K562 (cell line): ENCODE measurements around the gene CEBPE. TPM values are rescaled to one million over a fixed set of nuclear protein-coding genes. Genes with fewer than 3 reads are reported as not detected.
A peak's percentile ranks its signal among the peaks of the same experiment; 100 is the strongest.

ENCODE experiments used
- ATF4 ChIP-seq: fragments of 450-650 bp; formaldehyde crosslinking; IDR thresholded peaks from 2 replicates; pipeline ENCODE4 v1.4.0; 2022; ENCODE audit warnings: mild to moderate bottlenecking, moderate library complexity
- CREM ChIP-seq: IDR thresholded peaks from 2 replicates; pipeline ENCODE4 v1.6.1; 2014; ENCODE audit warnings: antibody characterized with exemption, low read depth
- ESRRA ChIP-seq: fragments of 450-650 bp; IDR thresholded peaks from 2 replicates; pipeline ENCODE4 v1.6.1; 2014; ENCODE audit warnings: low read depth, mild to moderate bottlenecking, moderate library complexity, borderline replicate concordance
- ESRRB ChIP-seq: fragments of 250-450 bp; sonication (Bioruptor Pico); IDR thresholded peaks from 2 replicates; pipeline ENCODE4 v1.5.0; 2020; ENCODE audit warnings: mild to moderate bottlenecking, moderate library complexity, borderline replicate concordance
- FOXP1 ChIP-seq: sonication (generic); formaldehyde crosslinking; IDR thresholded peaks from 2 replicates; pipeline ENCODE4 v1.8.0; 2022; ENCODE audit warnings: mild to moderate bottlenecking, missing genetic modification reagents
- GTF2F1 ChIP-seq: IDR thresholded peaks from 2 replicates; pipeline ENCODE4 v1.6.1; 2011; ENCODE audit warnings: low read depth, low read length, improper control_type of control experiment
- HDAC6 ChIP-seq: IDR thresholded peaks from 2 replicates; pipeline ENCODE4 v1.6.1; 2012; ENCODE audit warnings: low read depth, mild to moderate bottlenecking, control low read depth, inconsistent platforms, low read length, moderate library complexity
- HNRNPH1 ChIP-seq: fragments of 200-400 bp; formaldehyde crosslinking; optimal IDR thresholded peaks from 2 replicates; pipeline ENCODE3; 2017; ENCODE audit warnings: low read depth, mild to moderate bottlenecking, low read length, moderate library complexity
- JUNB ChIP-seq: fragments of 450-650 bp; formaldehyde crosslinking; conservative IDR thresholded peaks from 2 replicates; pipeline ENCODE4 v1.4.0; 2020; ENCODE audit warnings: mild to moderate bottlenecking
- KDM1A ChIP-seq, 2 experiments: fragments of 450-650 bp; IDR thresholded peaks; 2 replicates each; pipeline ENCODE4 v1.6.1; 2016; ENCODE audit warnings: mild to moderate bottlenecking in 2 of 2
- MAZ ChIP-seq, 2 experiments: fragments of 450-650 bp in 1 of 2; sonication (generic) in 1 of 2; formaldehyde crosslinking; IDR thresholded peaks in 1 of 2; conservative IDR thresholded peaks in 1 of 2; 2 replicates each; pipeline versions ENCODE4 v1.4.0 to v1.5.0; 2020; ENCODE audit warnings: mild to moderate bottlenecking in 1 of 2, missing genetic modification reagents in 1 of 2
- MEF2D ChIP-seq: conservative IDR thresholded peaks from 2 replicates; pipeline ENCODE4 v1.6.1; 2016; ENCODE audit warnings: low read depth, missing genetic modification characterization, missing compliant biosample characterization
- MEIS2 ChIP-seq: fragments of 450-650 bp; IDR thresholded peaks from 2 replicates; pipeline ENCODE4 v1.6.1; 2014; ENCODE audit warnings: mild to moderate bottlenecking; ENCODE audit not compliant: partially characterized antibody
- PPARD ChIP-seq: fragments of 250-450 bp; sonication (Bioruptor Pico); IDR thresholded peaks from 2 replicates; pipeline ENCODE4 v1.8.0; 2022; ENCODE audit warnings: inconsistent platforms, mild to moderate bottlenecking, moderate library complexity
- PURB ChIP-seq: sonication (generic); formaldehyde crosslinking; IDR thresholded peaks from 2 replicates; pipeline ENCODE4 v1.9.0; 2021; ENCODE audit warnings: low read depth, mild to moderate bottlenecking, missing genetic modification reagents
- SAP30 ChIP-seq: fragments of 200-600 bp; sonication (generic); IDR thresholded peaks from 2 replicates; pipeline ENCODE4 v1.6.1; 2012; ENCODE audit warnings: borderline replicate concordance, low read depth, mild to moderate bottlenecking, moderate library complexity, low read length, control low read depth, inconsistent platforms; ENCODE audit not compliant: insufficient read depth, poor library complexity, severe bottlenecking
- SIX5 ChIP-seq, 2 experiments: IDR thresholded peaks; 2 replicates each; pipeline ENCODE4 v1.6.1; 2011; ENCODE audit warnings: low read length in 2 of 2, borderline replicate concordance in 1 of 2, low read depth in 1 of 2, mild to moderate bottlenecking in 1 of 2, moderate library complexity in 1 of 2; ENCODE audit not compliant: insufficient read depth in 1 of 2
- SRSF3 ChIP-seq: fragments of 200-400 bp; formaldehyde crosslinking; IDR thresholded peaks from 2 replicates; pipeline ENCODE4 v1.6.1; 2016; ENCODE audit warnings: mild to moderate bottlenecking, low read length, moderate library complexity; ENCODE audit not compliant: insufficient read depth
- TRIM24 ChIP-seq, 2 experiments: fragments of 450-650 bp; IDR thresholded peaks; 2 replicates each; pipeline ENCODE4 v1.6.1; 2016
- YY1 ChIP-seq, 3 experiments: IDR thresholded peaks; 2 replicates each; pipeline ENCODE4 v1.6.1; 2011; ENCODE audit warnings: low read length in 2 of 3, mild to moderate bottlenecking in 2 of 3, moderate library complexity in 2 of 3, borderline replicate concordance in 1 of 3, control low read depth in 1 of 3, low read depth in 1 of 3; ENCODE audit not compliant: insufficient read depth in 3 of 3, insufficient replicate concordance in 2 of 3, control insufficient read depth in 1 of 3, insufficient read length in 1 of 3; ENCODE audit errors: extremely low read depth in 1 of 3
- ZNF316 ChIP-seq: fragments of 450-650 bp; IDR thresholded peaks from 2 replicates; pipeline ENCODE4 v1.6.1; 2016
- ZNF436 ChIP-seq: fragments of 250-450, 450-650 bp; sonication (Bioruptor Pico); formaldehyde crosslinking; IDR thresholded peaks from 2 replicates; pipeline ENCODE4 v1.7.0; 2020; ENCODE audit warnings: mild to moderate bottlenecking
- ZNF511 ChIP-seq: sonication (generic); formaldehyde crosslinking; IDR thresholded peaks from 2 replicates; pipeline ENCODE4 v1.8.0; 2022; ENCODE audit warnings: mild to moderate bottlenecking, missing genetic modification reagents
- ZNF695 ChIP-seq: fragments of 450-650 bp; formaldehyde crosslinking; IDR thresholded peaks from 2 replicates; pipeline ENCODE4 v1.4.0; 2020; ENCODE audit warnings: mild to moderate bottlenecking, moderate library complexity
- ZNF77 ChIP-seq: fragments of 250-450 bp; sonication (Bioruptor Pico); IDR thresholded peaks from 2 replicates; pipeline ENCODE4 v1.5.0; 2020
- polyA plus RNA-seq, 8 experiments: library from polyadenylated mRNA; depleted of rRNA in 4 of 8; stranded (reverse) in 5 of 8; unstranded in 3 of 8; fragments of >200 nt; fragmentation: Nextera tagmentation in 2 of 8; fragmentation: Illumina TruSeq in 1 of 8; extraction: Ambion mirVana in 2 of 8; extraction: Trizol in 1 of 8; gene quantifications; 2 replicates each; pipeline versions ENCODE4 v1.2.1 to v1.2.3, GENCODE V29; 2011 to 2014; ENCODE audit warnings: inconsistent platforms in 1 of 8, missing spikeins in 1 of 8
- total RNA-seq, 7 experiments: library from RNA; depleted of rRNA in 6 of 7; stranded (reverse); fragments of >200 nt in 6 of 7; fragmentation: Illumina TruSeq in 2 of 7; extraction: Trizol in 2 of 7; gene quantifications; 2 replicates each; pipeline versions ENCODE4 v1.2.1 to v1.2.3, GENCODE V29; 2011 to 2021; ENCODE audit warnings: low replicate concordance in 1 of 7
- TF ChIP-seq, protein P1 (sequence below): sonication (generic); formaldehyde crosslinking; IDR thresholded peaks from 2 replicates; pipeline ENCODE4 v1.8.1; 2023; ENCODE audit warnings: mild to moderate bottlenecking, missing genetic modification reagents, moderate library complexity

Gene CEBPE
- total and polyA plus RNA-seq, 9 of the 15 experiments (the other 6 are each of a cell fraction or from before 2014, with no cell fraction given) = 0.09 to 0.15 (median 0.13) TPM; not detected in 6

DNA sequence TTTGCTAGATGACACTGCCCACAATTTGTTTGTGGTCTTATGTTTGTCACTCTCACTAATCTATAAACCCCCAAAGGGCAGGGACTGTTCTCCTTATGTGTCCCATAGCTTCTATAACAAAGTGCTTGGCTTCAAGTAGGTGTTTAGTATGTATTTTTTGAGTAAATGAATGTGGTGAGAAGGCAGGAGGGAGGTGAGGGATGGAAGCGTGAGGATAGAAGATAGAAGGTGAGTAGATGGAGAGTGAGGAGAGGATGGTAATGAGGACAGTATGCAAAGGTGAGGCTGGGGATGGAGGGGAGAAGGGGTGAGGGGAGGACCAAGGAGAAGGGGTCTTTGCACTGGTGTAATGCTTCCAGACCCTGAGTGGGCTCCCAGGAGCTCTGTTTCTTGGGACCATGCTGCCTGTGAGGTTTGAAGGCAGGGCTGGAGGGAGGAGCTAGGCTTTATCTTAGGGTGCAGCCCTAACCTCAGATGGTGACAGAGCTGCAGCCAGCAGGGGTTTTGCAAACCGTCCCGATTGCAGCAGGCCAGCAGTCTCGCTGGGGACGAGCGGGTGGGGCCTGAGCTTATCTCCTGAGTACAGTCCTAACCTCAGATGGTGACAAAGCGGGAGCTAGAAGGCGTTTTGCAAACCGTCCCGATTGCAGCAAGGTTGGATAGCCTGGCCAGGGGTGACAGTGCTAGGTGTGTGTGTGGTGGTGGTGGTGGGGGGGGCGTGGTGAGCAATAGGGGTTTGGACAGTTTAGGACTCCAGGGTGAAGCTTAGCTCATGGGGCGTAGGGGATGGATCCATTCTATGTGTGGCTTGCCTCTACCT lies 6.5 kb downstream of the CEBPE start (continued):
- TF ChIP-seq JUNB (CRISPR knock-in tag) (no peak), GTF2F1 (no peak), YY1 (IDR thresholded peaks at IDR 0.05; ENCODE audit: borderline replicate concordance in 1 of 3, control insufficient read depth in 1 of 3, extremely low read depth in 1 of 3, insufficient read depth in 3 of 3, insufficient read length in 1 of 3, insufficient replicate concordance in 2 of 3, low read depth in 1 of 3, low read length in 2 of 3) (peak in 1 of 3 experiments; percentile 23), CREM (peak; percentile 84), KDM1A (IDR thresholded peaks at IDR 0.05) (peak; percentile 100), HDAC6 (no peak), HNRNPH1 (no peak), ZNF695 (CRISPR knock-in tag) (no peak), SAP30 (no peak), ZNF511 (peak; percentile 88; the same call in 1 of the 2 replicates), SIX5 (IDR thresholded peaks at IDR 0.05; ENCODE audit: borderline replicate concordance in 1 of 2, insufficient read depth in 1 of 2, low read depth in 1 of 2, low read length in 2 of 2) (no peak), ZNF77 (CRISPR knock-in tag) (no peak), TRIM24 (IDR thresholded peaks at IDR 0.05) (peak; percentile 96 to 97), ESRRB (no peak), ZNF436 (no peak), MAZ (CRISPR knock-in tag; conservative IDR thresholded peaks at IDR 0.05 in 1 of 2, IDR thresholded peaks at IDR 0.05 in 1 of 2) (peak; percentile 88 to 90), ATF4 (CRISPR knock-in tag) (peak; percentile 70), SRSF3 (no peak), FOXP1 (CRISPR knock-in tag) (peak; percentile 75; the same call in 1 of the 2 replicates), MEIS2 (peak; percentile 88), PURB (no peak), ESRRA (peak; percentile 96; the same call in 1 of the 2 replicates), ZNF316 (peak; percentile 44; the same call in 1 of the 2 replicates), PPARD (CRISPR knock-in tag) (no peak), MEF2D (tag) (peak; percentile 77; the same call in 1 of the 2 replicates)
- TF ChIP-seq, protein P1, sequence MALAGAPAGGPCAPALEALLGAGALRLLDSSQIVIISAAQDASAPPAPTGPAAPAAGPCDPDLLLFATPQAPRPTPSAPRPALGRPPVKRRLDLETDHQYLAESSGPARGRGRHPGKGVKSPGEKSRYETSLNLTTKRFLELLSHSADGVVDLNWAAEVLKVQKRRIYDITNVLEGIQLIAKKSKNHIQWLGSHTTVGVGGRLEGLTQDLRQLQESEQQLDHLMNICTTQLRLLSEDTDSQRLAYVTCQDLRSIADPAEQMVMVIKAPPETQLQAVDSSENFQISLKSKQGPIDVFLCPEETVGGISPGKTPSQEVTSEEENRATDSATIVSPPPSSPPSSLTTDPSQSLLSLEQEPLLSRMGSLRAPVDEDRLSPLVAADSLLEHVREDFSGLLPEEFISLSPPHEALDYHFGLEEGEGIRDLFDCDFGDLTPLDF = no peak
